ENCODE measurements around the gene CADPS. TPM values are rescaled to one million over a fixed set of nuclear protein-coding genes. Genes with fewer than 3 reads are reported as not detected.

Gene CADPS
- total RNA-seq, 4 donors from 2014 or later, result 0.31 to 14.4 (median 5.2) TPM

GRCh38 chr3:62521464-62522105 lies 353.6 kb downstream of the CADPS start:
- ATAC-seq, result no peak
- TF ChIP-seq POLR2AphosphoS5 (IDR thresholded peaks at IDR 0.05), result no peak
- TF ChIP-seq EP300 (IDR thresholded peaks at IDR 0.05), result no peak
- TF ChIP-seq POLR2A (IDR thresholded peaks at IDR 0.05), result no peak
- TF ChIP-seq, protein P1, sequence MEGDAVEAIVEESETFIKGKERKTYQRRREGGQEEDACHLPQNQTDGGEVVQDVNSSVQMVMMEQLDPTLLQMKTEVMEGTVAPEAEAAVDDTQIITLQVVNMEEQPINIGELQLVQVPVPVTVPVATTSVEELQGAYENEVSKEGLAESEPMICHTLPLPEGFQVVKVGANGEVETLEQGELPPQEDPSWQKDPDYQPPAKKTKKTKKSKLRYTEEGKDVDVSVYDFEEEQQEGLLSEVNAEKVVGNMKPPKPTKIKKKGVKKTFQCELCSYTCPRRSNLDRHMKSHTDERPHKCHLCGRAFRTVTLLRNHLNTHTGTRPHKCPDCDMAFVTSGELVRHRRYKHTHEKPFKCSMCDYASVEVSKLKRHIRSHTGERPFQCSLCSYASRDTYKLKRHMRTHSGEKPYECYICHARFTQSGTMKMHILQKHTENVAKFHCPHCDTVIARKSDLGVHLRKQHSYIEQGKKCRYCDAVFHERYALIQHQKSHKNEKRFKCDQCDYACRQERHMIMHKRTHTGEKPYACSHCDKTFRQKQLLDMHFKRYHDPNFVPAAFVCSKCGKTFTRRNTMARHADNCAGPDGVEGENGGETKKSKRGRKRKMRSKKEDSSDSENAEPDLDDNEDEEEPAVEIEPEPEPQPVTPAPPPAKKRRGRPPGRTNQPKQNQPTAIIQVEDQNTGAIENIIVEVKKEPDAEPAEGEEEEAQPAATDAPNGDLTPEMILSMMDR (IDR thresholded peaks at IDR 0.05), result no peak
- Histone ChIP-seq H3K9me3 (no peaks in the 10 kb centered on the region), H3K36me3 (no peaks in the 10 kb centered on the region), H3K27ac (no peak overlapping the region), H3K4me3 (no peak overlapping the region), H3K4me1 (no peaks in the 10 kb centered on the region), H3K27me3 (no peaks in the 10 kb centered on the region)
- WGBS, 2 donors (ENCODE audit: low coverage in 1 of 2), result 64 to 76% methylated on average over 5 to 8 of the region's 8 CpGs

GRCh38 chr3:62503516-62503915 lies 371.7 kb downstream of the CADPS start:
- ATAC-seq, result no peak

GRCh38 chr3:62502315-62503300 lies 372.6 kb downstream of the CADPS start:
- TF ChIP-seq, protein P1 (IDR thresholded peaks at IDR 0.05), result no peak
- no peak for ATAC-seq
- WGBS, 2 donors (ENCODE audit: low coverage in 1 of 2), result 55 to 67% methylated on average over 6 to 8 of the region's 8 CpGs
- Histone ChIP-seq H3K9me3 (no peaks in the 10 kb centered on the region), H3K27me3 (no peaks in the 10 kb centered on the region), H3K4me1 (no peaks in the 10 kb centered on the region), H3K4me3 (no peak overlapping the region), H3K36me3 (no peaks in the 10 kb centered on the region), H3K27ac (no peak overlapping the region)

More at GRCh38 chr3:62503516-62503915, 371.7 kb downstream of the CADPS start:
- no peaks in the 10 kb centered on the region for H3K4me1 ChIP-seq
- no peaks in the 10 kb centered on the region for H3K27me3 ChIP-seq
- WGBS, 2 donors (ENCODE audit: low coverage in 1 of 2), result 43 to 51% methylated on average over 2 of the region's 2 CpGs
- no peaks in the 10 kb centered on the region for H3K36me3 ChIP-seq
- no peak overlapping the region for H3K4me3 ChIP-seq
- H3K9me3 ChIP-seq, result no peaks in the 10 kb centered on the region
- TF ChIP-seq POLR2AphosphoS5 (IDR thresholded peaks at IDR 0.05) (no peak), EP300 (IDR thresholded peaks at IDR 0.05) (no peak), POLR2A (IDR thresholded peaks at IDR 0.05) (no peak)
- TF ChIP-seq, protein P1 (IDR thresholded peaks at IDR 0.05), result no peak
- H3K27ac ChIP-seq, result no peak overlapping the region

GRCh38 chr3:62501289-62501668 lies 373.9 kb downstream of the CADPS start:
- Histone ChIP-seq H3K4me1 (no peaks in the 10 kb centered on the region), H3K36me3 (no peaks in the 10 kb centered on the region), H3K4me3 (no peak overlapping the region), H3K27ac (no peak overlapping the region), H3K27me3 (no peaks in the 10 kb centered on the region), H3K9me3 (no peaks in the 10 kb centered on the region)
- WGBS, 2 donors (ENCODE audit: low coverage in 1 of 2), result 68 to 85% methylated on average over 3 of the region's 3 CpGs
- no peak for ATAC-seq
- TF ChIP-seq POLR2AphosphoS5 (IDR thresholded peaks at IDR 0.05), result no peak
- TF ChIP-seq POLR2A (IDR thresholded peaks at IDR 0.05), result no peak
- no peak for TF ChIP-seq EP300 (IDR thresholded peaks at IDR 0.05)
- TF ChIP-seq, protein P1 (IDR thresholded peaks at IDR 0.05), result no peak
